SK-N-SH (cell line): ENCODE data around the gene IL3. TPM values are rescaled to one million over a fixed set of nuclear protein-coding genes. Genes with fewer than 3 reads are reported as not detected.

Experiments used
- CTCF ChIA-PET: fragments of 300-600, 350-600 bp; formaldehyde crosslinking; extraction: SDS; loops from one replicate; lab custom pipeline; 2021; lab: Yijun Ruan, JAX
- POLR2A ChIA-PET: fragments of 350-600 bp; sonication (Branson Sonifier 250); formaldehyde crosslinking; extraction: SDS; loops from one replicate; lab custom pipeline; 2020; ENCODE audit warnings: antibody characterized with exemption, inconsistent platforms; lab: Yijun Ruan, JAX
- DNase-seq: peaks from one replicate; pipeline ENCODE4 v3.0.0; 2012
- H2AFZ ChIP-seq: fragments of 200-600 bp; sonication (generic); 2 replicates; pipeline ENCODE4 v1.8.1; 2016; ENCODE audit warnings: antibody characterized with exemption, mild to moderate bottlenecking, low read depth
- H3F3A ChIP-seq: fragments of 200-600 bp; sonication (generic); replicated peaks from 2 replicates; pipeline ENCODE3; 2016; ENCODE audit warnings: antibody characterized with exemption, mild to moderate bottlenecking; ENCODE audit not compliant: insufficient read depth
- H3K27ac ChIP-seq, 2 experiments: fragments of 200-500 bp in 1 of 2; fragments of 200-600 bp in 1 of 2; sonication (Bioruptor generic) in 1 of 2; sonication (generic), shearing (Covaris generic) in 1 of 2; 2 replicates each; pipeline versions ENCODE4 v1.5.1 to v1.6.1; 2014 to 2016; ENCODE audit warnings: low read depth in 2 of 2, inconsistent platforms in 1 of 2, low read length in 1 of 2, mild to moderate bottlenecking in 1 of 2, mixed read lengths in 1 of 2
- H3K27me3 ChIP-seq: fragments of 200-600 bp; sonication (generic), shearing (Covaris generic); 2 replicates; pipeline ENCODE4 v1.6.1; 2016; ENCODE audit warnings: mixed run types; ENCODE audit not compliant: insufficient read depth
- H3K36me3 ChIP-seq, 2 experiments: fragments of 200-500 bp in 1 of 2; fragments of 200-600 bp in 1 of 2; sonication (Bioruptor generic) in 1 of 2; sonication (generic) in 1 of 2; replicated peaks in 1 of 2; 2 replicates each; pipeline versions ENCODE3 to v1.5.1; 2014 to 2016; ENCODE audit warnings: low read length in 1 of 2, mild to moderate bottlenecking in 1 of 2; ENCODE audit not compliant: insufficient read depth in 2 of 2, control insufficient read depth in 1 of 2
- H3K4me1 ChIP-seq, 2 experiments: fragments of 200-500 bp in 1 of 2; fragments of 200-600 bp in 1 of 2; sonication (Bioruptor generic) in 1 of 2; sonication (generic), shearing (Covaris generic) in 1 of 2; 2 replicates each; pipeline versions ENCODE4 v1.5.1 to v1.6.1; 2014 to 2016; ENCODE audit warnings: low read depth in 1 of 2, low read length in 1 of 2, mixed run types in 1 of 2; ENCODE audit not compliant: insufficient read depth in 2 of 2, control insufficient read depth in 1 of 2
- H3K4me2 ChIP-seq: fragments of 200-600 bp; sonication (generic), shearing (Covaris generic); 2 replicates; pipeline ENCODE4 v1.6.1; 2017; ENCODE audit warnings: mixed run types
- H3K4me3 ChIP-seq, 2 experiments: fragments of 200-500 bp in 1 of 2; fragments of 200-600 bp in 1 of 2; sonication (Bioruptor generic) in 1 of 2; sonication (generic), shearing (Covaris generic) in 1 of 2; 2 replicates each; pipeline versions ENCODE4 v1.5.1 to v1.8.1; 2014 to 2016; ENCODE audit warnings: low read depth in 2 of 2, inconsistent platforms in 1 of 2, low read length in 1 of 2, mild to moderate bottlenecking in 1 of 2, mixed read lengths in 1 of 2, moderate library complexity in 1 of 2
- H3K79me2 ChIP-seq: fragments of 200-600 bp; sonication (generic); 2 replicates; pipeline ENCODE4 v1.8.1; 2017; ENCODE audit warnings: mild to moderate bottlenecking; ENCODE audit not compliant: insufficient read depth
- H3K9ac ChIP-seq: fragments of 200-600 bp; sonication (generic); 2 replicates; pipeline ENCODE4 v1.6.1; 2017; ENCODE audit warnings: mixed run types
- H3K9me2 ChIP-seq: fragments of 200-600 bp; sonication (generic); 2 replicates; pipeline ENCODE4 v1.6.1; 2017; ENCODE audit warnings: mixed run types
- H3K9me3 ChIP-seq: fragments of 200-600 bp; sonication (generic); 2 replicates; pipeline ENCODE4 v1.6.1; 2017; ENCODE audit warnings: mixed run types, mild to moderate bottlenecking, moderate library complexity
- H4K20me1 ChIP-seq: fragments of 200-600 bp; sonication (generic); 2 replicates; pipeline ENCODE4 v1.6.1; 2017; ENCODE audit warnings: mild to moderate bottlenecking, mixed run types; ENCODE audit not compliant: insufficient read depth
- CHD2 ChIP-seq: fragments of 150-350 bp; IDR thresholded peaks from 2 replicates; pipeline ENCODE4 v1.6.1; 2018; ENCODE audit warnings: low read length; ENCODE audit not compliant: partially characterized antibody
- ELF1 ChIP-seq: IDR thresholded peaks from 2 replicates; pipeline ENCODE4 v1.4.0; 2012
- EP300 ChIP-seq, 2 experiments: IDR thresholded peaks; 2 replicates each; pipeline versions ENCODE4 v1.4.0 to v1.6.1; 2012; ENCODE audit warnings: borderline replicate concordance in 1 of 2, low read depth in 1 of 2, low read length in 1 of 2
- EZH2phosphoT487 ChIP-seq: fragments of 200-600 bp; sonication (generic); IDR thresholded peaks from 2 replicates; pipeline ENCODE4 v1.6.1; 2017; ENCODE audit warnings: low read depth, mixed run types, mild to moderate bottlenecking, antibody characterized with exemption, moderate library complexity, borderline replicate concordance
- FOXJ3 ChIP-seq: sonication (generic); formaldehyde crosslinking; IDR thresholded peaks from 2 replicates; pipeline ENCODE4 v1.5.1; 2020; ENCODE audit warnings: mild to moderate bottlenecking, missing genetic modification reagents
- GATA2 ChIP-seq: sonication (generic); formaldehyde crosslinking; IDR thresholded peaks from 2 replicates; pipeline ENCODE4 v1.5.0; 2020; ENCODE audit warnings: mild to moderate bottlenecking, missing genetic modification reagents
- MEF2A ChIP-seq: IDR thresholded peaks from 2 replicates; pipeline ENCODE4 v1.4.0; 2012; ENCODE audit warnings: low read depth, borderline replicate concordance
- NRF1 ChIP-seq: IDR thresholded peaks from 2 replicates; pipeline ENCODE4 v1.6.1; 2012; ENCODE audit warnings: low read depth, mild to moderate bottlenecking, low read length
- POLR2AphosphoS5 ChIP-seq: IDR thresholded peaks from 2 replicates; pipeline ENCODE4 v1.6.1; 2012; ENCODE audit warnings: low read depth, low read length
- RFX5 ChIP-seq: IDR thresholded peaks from 2 replicates; pipeline ENCODE4 v1.6.1; 2012; ENCODE audit warnings: mild to moderate bottlenecking, improper control_type of control experiment, low read length
- SMC3 ChIP-seq: IDR thresholded peaks from 2 replicates; pipeline ENCODE4 v1.6.1; 2012; ENCODE audit warnings: low read depth, low read length, improper control_type of control experiment
- TCF12 ChIP-seq: IDR thresholded peaks from 2 replicates; pipeline ENCODE4 v1.4.0; 2012
- YY1 ChIP-seq: IDR thresholded peaks from 2 replicates; pipeline ENCODE4 v1.4.0; 2012; ENCODE audit warnings: low read depth, mild to moderate bottlenecking
- WGBS: methylation state at CpG from one replicate; pipeline ENCODE4 v1.1.6; 2017; ENCODE audit warnings: low lambda C conversion rate; 5-methylcytosine and 5-hydroxymethylcytosine counted together
- polyA plus RNA-seq, 3 experiments: library from polyadenylated mRNA; depleted of rRNA; stranded (reverse); fragments of >200 nt; gene quantifications; 2 replicates each; pipeline ENCODE4 v1.2.3, GENCODE V29; 2012
- TF ChIP-seq, protein P1 (sequence below): IDR thresholded peaks from 2 replicates; pipeline ENCODE4 v1.4.0; 2012; ENCODE audit warnings: low read depth, borderline replicate concordance
- TF ChIP-seq, protein P2 (sequence below): IDR thresholded peaks from 2 replicates; pipeline ENCODE4; 2012
- TF ChIP-seq, protein P3 (sequence below): IDR thresholded peaks from 2 replicates; pipeline ENCODE4 v1.4.0; 2012; ENCODE audit warnings: low read depth
- TF ChIP-seq, protein P4 (sequence below): fragments of 200-600 bp; sonication (generic); IDR thresholded peaks from 2 replicates; pipeline ENCODE4 v1.6.1; 2017; ENCODE audit warnings: antibody characterized with exemption, mild to moderate bottlenecking, moderate library complexity

Gene IL3
- polyA plus RNA-seq, 1 of the 3 experiments (the other 2 are of a cell fraction) = not detected

DNA sequence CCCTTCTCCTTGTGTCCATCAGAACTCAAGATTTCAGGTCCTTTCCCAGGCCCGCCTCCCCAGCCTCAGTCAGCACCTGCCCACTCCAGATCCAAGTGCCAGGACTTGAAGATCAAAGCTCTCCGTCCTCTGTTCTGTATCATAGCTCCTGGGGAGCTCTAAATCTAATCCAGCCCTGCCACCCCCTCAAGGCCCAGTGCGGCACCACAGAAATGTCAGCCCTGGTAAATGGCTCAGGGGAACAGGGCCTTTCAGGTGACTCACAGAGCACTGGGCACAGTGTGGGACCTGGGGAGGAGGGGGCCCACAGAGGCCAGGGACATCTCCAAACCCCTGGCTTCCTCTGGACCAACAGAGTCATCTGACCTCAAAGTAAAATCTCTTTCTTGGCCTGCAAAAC, 19.2 kb downstream of the IL3 start:
- no peak overlapping the region for H3K4me2 ChIP-seq
- no peaks in the 10 kb centered on the region for H3K9me2 ChIP-seq

More for the DNA sequence above, 19.2 kb downstream of the IL3 start:
- H3F3A ChIP-seq = no peaks in the 10 kb centered on the region
- H4K20me1 ChIP-seq = no peaks in the 10 kb centered on the region
- H3K79me2 ChIP-seq = no peaks in the 10 kb centered on the region
- POLR2A ChIA-PET = no interaction called here
- TF ChIP-seq TCF12 = no peak
- no peak for TF ChIP-seq FOXJ3 (CRISPR knock-in tag)
- TF ChIP-seq SMC3 = no peak
- TF ChIP-seq, protein P1, sequence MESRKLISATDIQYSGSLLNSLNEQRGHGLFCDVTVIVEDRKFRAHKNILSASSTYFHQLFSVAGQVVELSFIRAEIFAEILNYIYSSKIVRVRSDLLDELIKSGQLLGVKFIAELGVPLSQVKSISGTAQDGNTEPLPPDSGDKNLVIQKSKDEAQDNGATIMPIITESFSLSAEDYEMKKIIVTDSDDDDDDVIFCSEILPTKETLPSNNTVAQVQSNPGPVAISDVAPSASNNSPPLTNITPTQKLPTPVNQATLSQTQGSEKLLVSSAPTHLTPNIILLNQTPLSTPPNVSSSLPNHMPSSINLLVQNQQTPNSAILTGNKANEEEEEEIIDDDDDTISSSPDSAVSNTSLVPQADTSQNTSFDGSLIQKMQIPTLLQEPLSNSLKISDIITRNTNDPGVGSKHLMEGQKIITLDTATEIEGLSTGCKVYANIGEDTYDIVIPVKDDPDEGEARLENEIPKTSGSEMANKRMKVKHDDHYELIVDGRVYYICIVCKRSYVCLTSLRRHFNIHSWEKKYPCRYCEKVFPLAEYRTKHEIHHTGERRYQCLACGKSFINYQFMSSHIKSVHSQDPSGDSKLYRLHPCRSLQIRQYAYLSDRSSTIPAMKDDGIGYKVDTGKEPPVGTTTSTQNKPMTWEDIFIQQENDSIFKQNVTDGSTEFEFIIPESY = no peak
- TF ChIP-seq YY1 = no peak
- no peak for TF ChIP-seq GATA2 (CRISPR knock-in tag)
- TF ChIP-seq, protein P2, sequence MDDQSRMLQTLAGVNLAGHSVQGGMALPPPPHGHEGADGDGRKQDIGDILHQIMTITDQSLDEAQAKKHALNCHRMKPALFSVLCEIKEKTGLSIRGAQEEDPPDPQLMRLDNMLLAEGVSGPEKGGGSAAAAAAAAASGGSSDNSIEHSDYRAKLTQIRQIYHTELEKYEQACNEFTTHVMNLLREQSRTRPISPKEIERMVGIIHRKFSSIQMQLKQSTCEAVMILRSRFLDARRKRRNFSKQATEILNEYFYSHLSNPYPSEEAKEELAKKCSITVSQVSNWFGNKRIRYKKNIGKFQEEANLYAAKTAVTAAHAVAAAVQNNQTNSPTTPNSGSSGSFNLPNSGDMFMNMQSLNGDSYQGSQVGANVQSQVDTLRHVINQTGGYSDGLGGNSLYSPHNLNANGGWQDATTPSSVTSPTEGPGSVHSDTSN = no peak
- TF ChIP-seq POLR2AphosphoS5 = no peak
- no peak for TF ChIP-seq EP300 (IDR thresholded peaks at IDR 0.05; ENCODE audit: borderline replicate concordance in 1 of 2, low read depth in 1 of 2, low read length in 1 of 2)
- TF ChIP-seq, protein P3, sequence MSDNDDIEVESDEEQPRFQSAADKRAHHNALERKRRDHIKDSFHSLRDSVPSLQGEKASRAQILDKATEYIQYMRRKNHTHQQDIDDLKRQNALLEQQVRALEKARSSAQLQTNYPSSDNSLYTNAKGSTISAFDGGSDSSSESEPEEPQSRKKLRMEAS = no peak
- TF ChIP-seq ELF1 = no peak
- no peak for TF ChIP-seq NRF1
- no peak for TF ChIP-seq EZH2phosphoT487
- no peak for TF ChIP-seq RFX5
- no peak for TF ChIP-seq CHD2
- no peak for TF ChIP-seq MEF2A
- TF ChIP-seq, protein P4, sequence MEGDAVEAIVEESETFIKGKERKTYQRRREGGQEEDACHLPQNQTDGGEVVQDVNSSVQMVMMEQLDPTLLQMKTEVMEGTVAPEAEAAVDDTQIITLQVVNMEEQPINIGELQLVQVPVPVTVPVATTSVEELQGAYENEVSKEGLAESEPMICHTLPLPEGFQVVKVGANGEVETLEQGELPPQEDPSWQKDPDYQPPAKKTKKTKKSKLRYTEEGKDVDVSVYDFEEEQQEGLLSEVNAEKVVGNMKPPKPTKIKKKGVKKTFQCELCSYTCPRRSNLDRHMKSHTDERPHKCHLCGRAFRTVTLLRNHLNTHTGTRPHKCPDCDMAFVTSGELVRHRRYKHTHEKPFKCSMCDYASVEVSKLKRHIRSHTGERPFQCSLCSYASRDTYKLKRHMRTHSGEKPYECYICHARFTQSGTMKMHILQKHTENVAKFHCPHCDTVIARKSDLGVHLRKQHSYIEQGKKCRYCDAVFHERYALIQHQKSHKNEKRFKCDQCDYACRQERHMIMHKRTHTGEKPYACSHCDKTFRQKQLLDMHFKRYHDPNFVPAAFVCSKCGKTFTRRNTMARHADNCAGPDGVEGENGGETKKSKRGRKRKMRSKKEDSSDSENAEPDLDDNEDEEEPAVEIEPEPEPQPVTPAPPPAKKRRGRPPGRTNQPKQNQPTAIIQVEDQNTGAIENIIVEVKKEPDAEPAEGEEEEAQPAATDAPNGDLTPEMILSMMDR = no peak
- no peak overlapping the region for H3K4me3 ChIP-seq
- no peak overlapping the region for H3K9ac ChIP-seq
- no peak overlapping the region for H3K27ac ChIP-seq
- H3K36me3 ChIP-seq = no peaks in the 10 kb centered on the region
- WGBS = 72% methylated on average over 2 of the region's 3 CpGs
- DNase-seq = no peak
- H2AFZ ChIP-seq = no peak overlapping the region
- CTCF ChIA-PET = interaction anchor here (0.9 to 1.3 kb wide), 4 partner anchors 12 to 490 kb away, joined by 3 to 6 read pairs (median 3); no protein-coding TSS in a partner anchor
- H3K27me3 ChIP-seq = no peaks in the 10 kb centered on the region
- no peaks in the 10 kb centered on the region for H3K9me3 ChIP-seq
- H3K4me1 ChIP-seq = no peaks in the 10 kb centered on the region
